SK-N-SH (cell line): ENCODE data around the gene CHRNB1. TPM values are rescaled to one million over a fixed set of nuclear protein-coding genes. Genes with fewer than 3 reads are reported as not detected.
A peak's percentile ranks its signal among the peaks of the same experiment; 100 is the strongest.
"Not testable (repeated sequence)": the region's sequence is repeated elsewhere in the genome, so short reads cannot be mapped to it uniquely, and the experiment has no call there.

Source experiments
- CTCF ChIA-PET: fragments of 300-600, 350-600 bp; formaldehyde crosslinking; extraction: SDS; loops from one replicate; lab custom pipeline; 2021; lab: Yijun Ruan, JAX
- POLR2A ChIA-PET: fragments of 350-600 bp; sonication (Branson Sonifier 250); formaldehyde crosslinking; extraction: SDS; loops from one replicate; lab custom pipeline; 2020; ENCODE audit warnings: antibody characterized with exemption, inconsistent platforms; lab: Yijun Ruan, JAX
- DNase-seq: peaks from one replicate; pipeline ENCODE4 v3.0.0; 2012
- H2AFZ ChIP-seq: fragments of 200-600 bp; sonication (generic); 2 replicates; pipeline ENCODE4 v1.8.1; 2016; ENCODE audit warnings: antibody characterized with exemption, mild to moderate bottlenecking, low read depth
- H3F3A ChIP-seq: fragments of 200-600 bp; sonication (generic); replicated peaks from 2 replicates; pipeline ENCODE3; 2016; ENCODE audit warnings: antibody characterized with exemption, mild to moderate bottlenecking; ENCODE audit not compliant: insufficient read depth
- H3K27ac ChIP-seq, 2 experiments: fragments of 200-500 bp in 1 of 2; fragments of 200-600 bp in 1 of 2; sonication (Bioruptor generic) in 1 of 2; sonication (generic), shearing (Covaris generic) in 1 of 2; 2 replicates each; pipeline versions ENCODE4 v1.5.1 to v1.6.1; 2014 to 2016; ENCODE audit warnings: low read depth in 2 of 2, inconsistent platforms in 1 of 2, low read length in 1 of 2, mild to moderate bottlenecking in 1 of 2, mixed read lengths in 1 of 2
- H3K27me3 ChIP-seq: fragments of 200-600 bp; sonication (generic), shearing (Covaris generic); 2 replicates; pipeline ENCODE4 v1.6.1; 2016; ENCODE audit warnings: mixed run types; ENCODE audit not compliant: insufficient read depth
- H3K36me3 ChIP-seq, 2 experiments: fragments of 200-500 bp in 1 of 2; fragments of 200-600 bp in 1 of 2; sonication (Bioruptor generic) in 1 of 2; sonication (generic) in 1 of 2; replicated peaks in 1 of 2; 2 replicates each; pipeline versions ENCODE3 to v1.5.1; 2014 to 2016; ENCODE audit warnings: low read length in 1 of 2, mild to moderate bottlenecking in 1 of 2; ENCODE audit not compliant: insufficient read depth in 2 of 2, control insufficient read depth in 1 of 2
- H3K4me1 ChIP-seq, 2 experiments: fragments of 200-500 bp in 1 of 2; fragments of 200-600 bp in 1 of 2; sonication (Bioruptor generic) in 1 of 2; sonication (generic), shearing (Covaris generic) in 1 of 2; 2 replicates each; pipeline versions ENCODE4 v1.5.1 to v1.6.1; 2014 to 2016; ENCODE audit warnings: low read depth in 1 of 2, low read length in 1 of 2, mixed run types in 1 of 2; ENCODE audit not compliant: insufficient read depth in 2 of 2, control insufficient read depth in 1 of 2
- H3K4me2 ChIP-seq: fragments of 200-600 bp; sonication (generic), shearing (Covaris generic); 2 replicates; pipeline ENCODE4 v1.6.1; 2017; ENCODE audit warnings: mixed run types
- H3K4me3 ChIP-seq, 2 experiments: fragments of 200-500 bp in 1 of 2; fragments of 200-600 bp in 1 of 2; sonication (Bioruptor generic) in 1 of 2; sonication (generic), shearing (Covaris generic) in 1 of 2; 2 replicates each; pipeline versions ENCODE4 v1.5.1 to v1.8.1; 2014 to 2016; ENCODE audit warnings: low read depth in 2 of 2, inconsistent platforms in 1 of 2, low read length in 1 of 2, mild to moderate bottlenecking in 1 of 2, mixed read lengths in 1 of 2, moderate library complexity in 1 of 2
- H3K79me2 ChIP-seq: fragments of 200-600 bp; sonication (generic); 2 replicates; pipeline ENCODE4 v1.8.1; 2017; ENCODE audit warnings: mild to moderate bottlenecking; ENCODE audit not compliant: insufficient read depth
- H3K9ac ChIP-seq: fragments of 200-600 bp; sonication (generic); 2 replicates; pipeline ENCODE4 v1.6.1; 2017; ENCODE audit warnings: mixed run types
- H3K9me2 ChIP-seq: fragments of 200-600 bp; sonication (generic); 2 replicates; pipeline ENCODE4 v1.6.1; 2017; ENCODE audit warnings: mixed run types
- H3K9me3 ChIP-seq: fragments of 200-600 bp; sonication (generic); 2 replicates; pipeline ENCODE4 v1.6.1; 2017; ENCODE audit warnings: mixed run types, mild to moderate bottlenecking, moderate library complexity
- H4K20me1 ChIP-seq: fragments of 200-600 bp; sonication (generic); 2 replicates; pipeline ENCODE4 v1.6.1; 2017; ENCODE audit warnings: mild to moderate bottlenecking, mixed run types; ENCODE audit not compliant: insufficient read depth
- ELF1 ChIP-seq: IDR thresholded peaks from 2 replicates; pipeline ENCODE4 v1.4.0; 2012
- EZH2phosphoT487 ChIP-seq: fragments of 200-600 bp; sonication (generic); IDR thresholded peaks from 2 replicates; pipeline ENCODE4 v1.6.1; 2017; ENCODE audit warnings: low read depth, mixed run types, mild to moderate bottlenecking, antibody characterized with exemption, moderate library complexity, borderline replicate concordance
- FOXJ3 ChIP-seq: sonication (generic); formaldehyde crosslinking; IDR thresholded peaks from 2 replicates; pipeline ENCODE4 v1.5.1; 2020; ENCODE audit warnings: mild to moderate bottlenecking, missing genetic modification reagents
- JUND ChIP-seq: IDR thresholded peaks from 2 replicates; pipeline ENCODE4 v1.4.0; 2012
- NFIC ChIP-seq: IDR thresholded peaks from 2 replicates; pipeline ENCODE4 v1.4.0; 2012; ENCODE audit warnings: borderline replicate concordance
- SIN3A ChIP-seq: IDR thresholded peaks from 2 replicates; pipeline ENCODE4 v1.6.1; 2012; ENCODE audit warnings: low read depth, mild to moderate bottlenecking, low read length, moderate library complexity, borderline replicate concordance
- TAF1 ChIP-seq: IDR thresholded peaks from 2 replicates; pipeline ENCODE4 v1.6.1; 2012; ENCODE audit warnings: low read depth, mild to moderate bottlenecking, low read length, moderate library complexity, borderline replicate concordance
- YY1 ChIP-seq: IDR thresholded peaks from 2 replicates; pipeline ENCODE4 v1.4.0; 2012; ENCODE audit warnings: low read depth, mild to moderate bottlenecking
- WGBS: methylation state at CpG from one replicate; pipeline ENCODE4 v1.1.6; 2017; ENCODE audit warnings: low lambda C conversion rate; 5-methylcytosine and 5-hydroxymethylcytosine counted together
- polyA plus RNA-seq, 3 experiments: library from polyadenylated mRNA; depleted of rRNA; stranded (reverse); fragments of >200 nt; gene quantifications; 2 replicates each; pipeline ENCODE4 v1.2.3, GENCODE V29; 2012
- TF ChIP-seq, protein P1 (sequence below): IDR thresholded peaks from 2 replicates; pipeline ENCODE4 v1.6.1; 2012; ENCODE audit warnings: mild to moderate bottlenecking, low read depth, low read length, moderate library complexity
- TF ChIP-seq, protein P2 (sequence below): fragments of 150-350 bp; IDR thresholded peaks from 2 replicates; pipeline ENCODE4 v1.6.1; 2016; ENCODE audit warnings: mild to moderate bottlenecking, low read depth, low read length

CHRNB1 gene
- polyA plus RNA-seq, 1 of the 3 experiments (the other 2 are of a cell fraction) = 26.8 TPM

DNA sequence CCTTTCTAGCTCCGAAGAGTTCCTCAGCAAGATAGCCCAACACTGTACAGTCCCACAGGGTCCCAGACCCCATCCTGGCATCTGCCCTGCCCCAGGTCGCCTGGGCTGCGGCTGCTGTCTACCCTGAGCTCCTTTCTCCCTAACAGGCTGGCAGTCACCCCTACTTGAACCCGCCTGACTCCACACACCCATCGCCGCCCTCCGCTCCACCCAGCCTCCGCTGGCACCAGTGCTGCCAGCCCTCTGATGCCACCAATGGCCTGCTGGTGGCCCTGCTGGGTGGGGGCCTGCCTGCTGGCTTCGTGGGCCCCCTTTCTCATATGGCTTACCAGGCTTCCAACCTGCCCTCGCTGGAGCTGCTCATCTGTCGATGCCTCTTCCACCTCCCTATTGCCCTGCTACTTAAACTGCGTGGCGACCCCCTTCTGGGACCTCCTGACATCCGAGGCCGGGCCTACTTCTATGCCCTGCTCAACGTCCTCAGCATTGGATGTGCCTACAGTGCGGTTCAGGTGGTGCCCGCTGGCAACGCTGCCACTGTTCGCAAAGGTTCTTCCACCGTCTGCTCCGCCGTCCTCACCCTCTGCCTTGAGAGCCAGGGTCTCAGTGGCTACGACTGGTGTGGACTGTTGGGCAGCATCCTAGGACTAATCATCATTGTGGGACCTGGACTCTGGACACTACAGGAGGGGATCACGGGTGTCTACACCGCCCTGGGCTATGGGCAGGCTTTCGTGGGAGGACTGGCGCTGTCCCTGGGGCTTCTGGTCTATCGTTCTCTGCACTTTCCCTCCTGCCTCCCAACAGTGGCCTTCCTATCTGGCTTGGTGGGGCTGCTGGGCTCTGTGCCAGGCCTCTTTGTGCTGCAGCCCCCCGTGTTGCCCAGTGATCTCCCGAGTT is 37.2 kb downstream of the CHRNB1 start:
- Histone ChIP-seq H4K20me1 (peaks cover 40% of the 10 kb centered on the region), H3K4me1 (peaks cover 30 to 41% of the 10 kb centered on the region in 2 experiments), H3F3A (peaks cover 11% of the 10 kb centered on the region), H3K79me2 (peaks cover 80% of the 10 kb centered on the region), H3K27ac (peak overlapping the region in 1 of 2 experiments; percentile 99; a peak in 1 of 4 replicates)
- WGBS = 97% methylated on average over 29 of the region's 31 CpGs
- H2AFZ ChIP-seq, H3K9ac ChIP-seq, H3K9me2 ChIP-seq, H3K9me3 ChIP-seq, DNase-seq, H3K27me3 ChIP-seq, H3K4me2 ChIP-seq, H3K4me3 ChIP-seq, H3K36me3 ChIP-seq, POLR2A ChIA-PET: not testable (repeated sequence)
- CTCF ChIA-PET = interaction anchor here (1.1 kb wide), 1 partner anchor 23 kb away, joined by 3 read pairs; no protein-coding TSS in a partner anchor

DNA sequence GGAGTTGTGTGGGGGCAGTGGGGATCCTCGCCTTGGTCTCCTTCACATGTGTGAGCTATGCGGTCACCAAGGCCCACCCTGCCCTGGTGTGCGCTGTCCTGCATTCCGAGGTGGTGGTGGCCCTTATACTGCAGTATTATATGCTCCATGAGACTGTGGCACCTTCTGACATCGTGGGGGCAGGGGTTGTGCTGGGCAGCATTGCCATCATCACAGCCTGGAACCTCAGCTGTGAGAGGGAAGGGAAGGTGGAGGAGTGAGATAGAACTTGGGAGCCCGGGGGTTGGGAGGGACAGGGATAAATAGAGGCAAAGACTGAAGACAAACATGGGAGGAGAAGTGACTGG is 37.9 kb downstream of the CHRNB1 start:
- not testable (repeated sequence) for H3K9me3 ChIP-seq, H2AFZ ChIP-seq, H3K9me2 ChIP-seq, H3K36me3 ChIP-seq, DNase-seq, H3K27me3 ChIP-seq
- H4K20me1 ChIP-seq = peaks cover 40% of the 10 kb centered on the region
- peaks cover 80% of the 10 kb centered on the region for H3K79me2 ChIP-seq
- ChIA-PET POLR2A (interaction anchor here (1.4 kb wide), 1 partner anchor 153 kb away, joined by 3 read pairs; no protein-coding TSS in a partner anchor), CTCF (interaction anchor here (4.4 kb wide), 1 partner anchor 46 kb away, joined by 22 read pairs; no protein-coding TSS in a partner anchor)
- H3K9ac ChIP-seq = peak overlapping the region; percentile 100
- peaks cover 11% of the 10 kb centered on the region for H3F3A ChIP-seq
- peak overlapping the region; percentile 85 to 100; a peak in 3 of 4 replicates for H3K4me3 ChIP-seq
- H3K4me2 ChIP-seq = peak overlapping the region; percentile 95
- WGBS = 44% methylated on average over 2 of the region's 6 CpGs
- H3K27ac ChIP-seq = peak overlapping the region; percentile 99; a peak in 3 of 4 replicates
- peaks cover 28 to 42% of the 10 kb centered on the region in 2 experiments for H3K4me1 ChIP-seq

DNA sequence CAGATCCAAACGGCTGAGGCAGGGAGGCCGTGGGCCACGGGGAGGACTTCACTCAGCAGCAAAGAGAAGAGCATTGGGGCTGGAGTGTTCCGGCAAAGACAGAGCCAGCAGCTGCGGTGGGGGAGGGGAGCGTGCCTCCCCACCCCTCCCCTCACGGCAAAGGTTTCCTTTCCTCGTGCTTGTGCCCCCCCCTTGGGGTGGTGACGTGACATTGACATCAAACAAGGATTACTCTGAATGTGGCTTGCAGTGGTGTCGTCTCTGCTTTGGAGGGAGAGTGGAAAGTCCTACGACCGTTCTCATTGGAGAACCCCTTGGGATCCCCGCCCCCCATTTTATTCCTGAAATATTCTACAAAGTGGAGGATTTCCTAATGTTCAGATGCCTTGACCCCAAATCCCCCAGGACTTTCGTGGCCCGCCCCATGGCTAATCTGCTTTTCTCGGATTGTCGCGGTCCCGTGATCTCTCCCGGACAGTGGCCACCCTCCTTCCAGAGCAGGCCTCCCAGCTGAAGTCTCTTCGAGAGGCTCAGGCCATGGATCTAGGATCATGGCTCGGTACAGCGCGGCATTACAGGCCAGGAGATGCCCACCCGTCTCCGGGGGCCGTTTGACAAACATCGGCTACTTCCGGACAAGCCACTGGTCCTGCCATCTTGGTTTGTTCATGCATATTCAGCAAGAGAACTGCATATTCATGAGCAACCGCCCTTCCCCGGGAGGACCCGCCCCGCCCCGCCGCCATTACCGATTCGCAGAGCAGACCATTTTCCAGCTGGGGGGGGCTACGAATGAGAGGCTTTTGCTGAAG is 38.6 kb downstream of the CHRNB1 start:
- CTCF ChIA-PET = interaction anchor here (0.8 to 4.4 kb wide), 4 partner anchors 46 to 306 kb away, joined by 3 to 22 read pairs (median 6); partner anchors contain the start of gene TMEM95
- Histone ChIP-seq H3K9me3 (no peaks in the 10 kb centered on the region), H3K9me2 (no peaks in the 10 kb centered on the region), H3K27me3 (no peaks in the 10 kb centered on the region), H3F3A (peaks cover 11% of the 10 kb centered on the region), H3K4me1 (peaks cover 24 to 35% of the 10 kb centered on the region in 2 experiments), H3K4me3 (peak overlapping the region; percentile 85 to 100), H3K4me2 (peak overlapping the region; percentile 95), H3K79me2 (peaks cover 80% of the 10 kb centered on the region), H2AFZ (peak overlapping the region; percentile 92), H3K36me3 (peaks cover 0 to 3% of the 10 kb centered on the region in 2 experiments), H4K20me1 (peaks cover 40% of the 10 kb centered on the region), H3K9ac (peak overlapping the region; percentile 100), H3K27ac (peak overlapping the region; percentile 99)
- WGBS = 3% methylated on average over 30 of the region's 38 CpGs
- DNase-seq = peak; percentile 88
- POLR2A ChIA-PET = interaction anchor here (0.6 to 2.3 kb wide), 10 partner anchors 7 to 228 kb away, joined by 3 to 19 read pairs (median 4); partner anchors contain the start of genes FGF11, TP53 and WRAP53
- TF ChIP-seq EZH2phosphoT487 (no peak), YY1 (peak; percentile 85), ELF1 (peak; percentile 70), FOXJ3 (CRISPR knock-in tag) (no peak), TAF1 (peak; percentile 81; the same call in 1 of the 2 replicates), SIN3A (no peak), NFIC (no peak), JUND (no peak)
- TF ChIP-seq, protein P1, sequence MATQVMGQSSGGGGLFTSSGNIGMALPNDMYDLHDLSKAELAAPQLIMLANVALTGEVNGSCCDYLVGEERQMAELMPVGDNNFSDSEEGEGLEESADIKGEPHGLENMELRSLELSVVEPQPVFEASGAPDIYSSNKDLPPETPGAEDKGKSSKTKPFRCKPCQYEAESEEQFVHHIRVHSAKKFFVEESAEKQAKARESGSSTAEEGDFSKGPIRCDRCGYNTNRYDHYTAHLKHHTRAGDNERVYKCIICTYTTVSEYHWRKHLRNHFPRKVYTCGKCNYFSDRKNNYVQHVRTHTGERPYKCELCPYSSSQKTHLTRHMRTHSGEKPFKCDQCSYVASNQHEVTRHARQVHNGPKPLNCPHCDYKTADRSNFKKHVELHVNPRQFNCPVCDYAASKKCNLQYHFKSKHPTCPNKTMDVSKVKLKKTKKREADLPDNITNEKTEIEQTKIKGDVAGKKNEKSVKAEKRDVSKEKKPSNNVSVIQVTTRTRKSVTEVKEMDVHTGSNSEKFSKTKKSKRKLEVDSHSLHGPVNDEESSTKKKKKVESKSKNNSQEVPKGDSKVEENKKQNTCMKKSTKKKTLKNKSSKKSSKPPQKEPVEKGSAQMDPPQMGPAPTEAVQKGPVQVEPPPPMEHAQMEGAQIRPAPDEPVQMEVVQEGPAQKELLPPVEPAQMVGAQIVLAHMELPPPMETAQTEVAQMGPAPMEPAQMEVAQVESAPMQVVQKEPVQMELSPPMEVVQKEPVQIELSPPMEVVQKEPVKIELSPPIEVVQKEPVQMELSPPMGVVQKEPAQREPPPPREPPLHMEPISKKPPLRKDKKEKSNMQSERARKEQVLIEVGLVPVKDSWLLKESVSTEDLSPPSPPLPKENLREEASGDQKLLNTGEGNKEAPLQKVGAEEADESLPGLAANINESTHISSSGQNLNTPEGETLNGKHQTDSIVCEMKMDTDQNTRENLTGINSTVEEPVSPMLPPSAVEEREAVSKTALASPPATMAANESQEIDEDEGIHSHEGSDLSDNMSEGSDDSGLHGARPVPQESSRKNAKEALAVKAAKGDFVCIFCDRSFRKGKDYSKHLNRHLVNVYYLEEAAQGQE = no peak
- TF ChIP-seq, protein P2, sequence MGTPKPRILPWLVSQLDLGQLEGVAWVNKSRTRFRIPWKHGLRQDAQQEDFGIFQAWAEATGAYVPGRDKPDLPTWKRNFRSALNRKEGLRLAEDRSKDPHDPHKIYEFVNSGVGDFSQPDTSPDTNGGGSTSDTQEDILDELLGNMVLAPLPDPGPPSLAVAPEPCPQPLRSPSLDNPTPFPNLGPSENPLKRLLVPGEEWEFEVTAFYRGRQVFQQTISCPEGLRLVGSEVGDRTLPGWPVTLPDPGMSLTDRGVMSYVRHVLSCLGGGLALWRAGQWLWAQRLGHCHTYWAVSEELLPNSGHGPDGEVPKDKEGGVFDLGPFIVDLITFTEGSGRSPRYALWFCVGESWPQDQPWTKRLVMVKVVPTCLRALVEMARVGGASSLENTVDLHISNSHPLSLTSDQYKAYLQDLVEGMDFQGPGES = no peak
